Stimulated activated CD8-positive, alpha-beta memory T cell treated with anti-CD3 and anti-CD28 coated beads, Interleukin-12 subunit alpha, Interleukin-12 subunit beta, amount 100 ng/mL, for 24 hours (primary cell): ENCODE results near the gene NEK10.

Experiments
- DNase-seq: peaks from one replicate; pipeline ENCODE4 v3.0.0-alpha.2; 2020; ENCODE audit errors: extremely low read depth

NEK10 gene

DNA sequence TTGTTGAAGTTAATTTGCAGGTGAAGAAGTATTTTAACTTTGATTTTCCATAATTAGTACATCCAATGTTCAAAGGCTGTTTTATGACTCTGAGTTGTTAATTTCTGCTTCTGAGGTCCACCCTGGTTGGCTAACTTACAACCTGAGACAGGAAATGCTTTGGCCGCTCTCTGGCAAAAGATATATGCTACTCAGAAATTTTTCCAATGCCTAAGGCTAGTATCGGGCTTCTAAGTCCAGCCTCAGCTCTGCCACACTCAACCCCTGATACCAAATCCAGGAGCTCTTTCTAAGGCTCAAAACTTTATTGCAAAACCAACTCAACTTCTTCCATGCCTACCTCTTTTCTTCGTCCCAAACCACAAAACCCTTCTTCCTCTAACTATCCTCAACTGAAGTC lies 192.9 kb downstream of the NEK10 start:
- DNase-seq = no peak

- no peak for DNase-seq
Observed at GRCh38 chr3:27174530-27174929, 194.7 kb downstream of the NEK10 start.

DNA sequence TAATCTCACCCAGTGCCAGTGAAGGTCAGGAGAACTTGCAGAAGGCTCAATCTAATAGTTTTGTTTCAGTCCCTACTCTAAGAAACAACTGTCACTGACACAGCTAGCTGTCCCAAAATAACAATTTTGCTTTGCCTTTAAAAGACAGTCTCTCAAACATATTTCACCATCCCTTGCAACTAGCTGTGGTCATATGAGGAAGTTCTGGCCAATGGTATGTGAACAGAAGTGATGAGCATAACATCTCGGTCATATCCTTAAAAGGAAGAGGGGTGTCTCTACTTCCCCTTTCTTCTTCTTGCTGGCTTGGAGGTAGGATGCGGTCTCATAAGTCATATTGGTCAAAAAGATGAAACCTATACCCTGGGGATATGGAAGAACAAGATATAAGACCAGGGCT lies 198.1 kb downstream of the NEK10 start:
- no peak for DNase-seq

- DNase-seq = no peak
Observed at GRCh38 chr3:27166888-27167287, 202.3 kb downstream of the NEK10 start.

- DNase-seq = no peak
Observed at GRCh38 chr3:27165321-27165721, 203.9 kb downstream of the NEK10 start.

GRCh38 chr3:27160779-27161287 lies 208.3 kb downstream of the NEK10 start:
- DNase-seq = no peak

DNA sequence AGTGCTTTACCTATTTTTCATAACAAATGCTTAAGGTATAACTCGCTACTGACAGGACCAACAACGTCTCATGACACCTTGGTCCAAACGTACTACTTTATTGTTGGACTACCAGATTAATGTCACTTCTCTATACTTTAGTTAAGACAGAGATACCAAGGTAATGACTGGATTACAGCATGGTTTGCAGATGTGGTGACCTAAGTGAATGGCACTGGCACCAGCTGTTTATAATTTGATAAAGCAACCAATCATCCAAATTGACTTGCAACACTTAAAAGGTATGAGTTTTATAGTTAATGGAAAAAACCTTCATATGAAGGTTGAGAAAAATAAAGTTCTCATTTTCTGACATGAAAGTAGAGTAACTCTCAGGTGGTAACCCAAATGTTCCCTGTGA lies 209.0 kb downstream of the NEK10 start:
- no peak for DNase-seq

DNA sequence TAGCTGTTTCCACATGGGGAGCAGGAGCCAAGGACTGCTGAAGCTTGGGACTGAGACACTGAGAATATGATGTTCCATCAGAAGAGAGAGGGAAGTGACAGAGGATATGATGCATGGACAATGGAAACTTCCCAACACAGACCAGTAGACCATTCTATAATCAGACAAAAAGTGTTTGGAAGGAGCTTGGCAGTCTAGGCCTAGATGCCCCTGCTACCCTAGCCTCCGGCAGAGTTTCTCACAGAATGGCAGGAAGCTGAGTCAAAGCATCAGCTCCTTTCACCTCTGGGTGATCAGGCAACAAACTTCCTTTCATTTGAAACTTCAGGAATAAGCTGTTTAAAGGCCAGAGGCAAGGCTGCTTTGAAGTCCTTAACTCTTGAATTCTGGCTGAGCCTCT lies 222.0 kb downstream of the NEK10 start:
- no peak for DNase-seq

- no peak for DNase-seq
Observed at GRCh38 chr3:27146786-27147185, 222.4 kb downstream of the NEK10 start.

DNA sequence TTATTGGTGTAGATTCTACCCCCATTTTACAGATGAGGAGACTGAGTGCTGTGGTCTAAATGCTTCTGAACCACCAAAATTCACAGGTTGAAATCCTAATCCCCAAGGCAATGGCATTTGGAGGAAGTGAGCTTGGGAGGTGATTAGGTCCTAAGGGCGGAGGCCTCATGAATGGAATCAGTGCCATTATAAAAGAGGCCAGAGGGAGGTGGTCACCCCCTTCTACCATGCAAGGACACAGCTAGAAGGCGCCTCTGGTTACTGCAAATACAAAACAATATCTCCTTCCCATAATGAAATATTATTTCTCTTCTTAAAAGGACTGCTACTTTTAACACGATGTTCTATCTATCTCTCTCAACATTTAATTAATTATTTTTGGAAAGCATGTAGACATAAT lies 223.5 kb downstream of the NEK10 start:
- no peak for DNase-seq

GRCh38 chr3:27141668-27142067 lies 227.5 kb downstream of the NEK10 start:
- no peak for DNase-seq

DNA sequence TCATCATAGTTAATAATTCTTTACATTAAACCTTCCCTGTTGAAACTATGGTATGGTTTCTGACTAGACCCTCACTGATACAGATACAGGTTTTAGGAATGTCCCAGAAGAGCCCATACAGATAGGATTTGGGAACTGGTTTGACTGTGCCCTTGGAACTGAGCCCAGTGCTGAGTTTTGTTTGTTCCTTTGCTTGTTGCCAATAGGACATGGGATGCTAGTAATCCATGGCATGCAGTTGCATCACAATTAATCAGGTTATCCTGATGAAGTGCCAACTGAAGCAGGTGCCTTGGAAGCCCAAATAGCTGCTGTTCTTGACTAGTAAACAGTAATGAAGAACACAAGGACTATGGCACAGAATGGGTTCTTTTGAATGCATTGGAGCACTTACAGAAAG lies 230.6 kb downstream of the NEK10 start:
- no peak for DNase-seq

DNA sequence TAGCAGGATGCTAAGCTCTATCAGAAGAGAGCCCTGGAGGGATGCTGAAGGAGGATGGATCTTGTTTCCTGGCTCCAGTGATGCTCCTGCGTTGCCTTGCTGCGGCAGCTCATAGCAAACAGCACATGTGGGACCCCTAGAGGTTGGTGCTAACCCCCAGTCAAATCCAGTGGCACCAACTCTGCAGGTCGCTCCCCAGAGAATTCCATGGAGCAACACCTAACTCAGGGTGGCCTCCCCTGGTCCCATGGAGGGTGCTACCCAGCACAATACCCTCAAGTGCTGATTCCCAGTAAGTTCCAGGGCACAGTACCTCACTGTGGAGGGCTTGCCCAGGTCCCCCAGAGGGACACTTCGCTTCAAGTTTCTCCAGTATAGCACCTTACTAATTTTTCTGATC lies 231.2 kb downstream of the NEK10 start:
- DNase-seq = no peak

DNA sequence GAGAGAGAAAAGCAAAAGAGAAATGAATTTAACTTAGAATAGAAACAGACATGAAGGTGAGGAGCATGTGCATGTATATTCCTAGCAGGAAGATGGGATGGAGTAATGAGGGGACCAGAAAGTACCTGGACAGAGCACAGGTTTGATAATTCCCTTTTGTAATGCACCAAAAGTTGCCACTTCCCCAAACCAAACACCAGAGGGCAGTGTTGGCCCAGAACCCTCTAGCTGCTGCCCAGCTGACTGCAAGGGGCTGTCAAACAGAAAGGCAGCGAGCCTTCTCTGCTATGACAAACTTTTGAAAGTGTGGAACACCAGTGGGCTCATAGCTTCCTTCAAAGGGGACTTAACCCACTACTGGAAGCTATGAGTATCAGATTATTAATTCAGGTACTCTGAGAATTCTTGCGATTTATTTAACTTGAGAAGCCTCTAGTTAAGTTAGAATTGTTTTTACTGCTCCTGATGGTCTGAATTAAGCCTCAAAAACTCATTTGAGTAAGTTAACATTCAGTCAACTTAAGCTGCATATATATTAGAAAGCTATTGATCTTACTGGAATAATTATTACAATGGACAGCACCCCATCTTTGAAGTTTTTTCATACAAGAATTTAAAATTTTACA lies 234.9 kb downstream of the NEK10 start:
- DNase-seq = peak; percentile 10

DNA sequence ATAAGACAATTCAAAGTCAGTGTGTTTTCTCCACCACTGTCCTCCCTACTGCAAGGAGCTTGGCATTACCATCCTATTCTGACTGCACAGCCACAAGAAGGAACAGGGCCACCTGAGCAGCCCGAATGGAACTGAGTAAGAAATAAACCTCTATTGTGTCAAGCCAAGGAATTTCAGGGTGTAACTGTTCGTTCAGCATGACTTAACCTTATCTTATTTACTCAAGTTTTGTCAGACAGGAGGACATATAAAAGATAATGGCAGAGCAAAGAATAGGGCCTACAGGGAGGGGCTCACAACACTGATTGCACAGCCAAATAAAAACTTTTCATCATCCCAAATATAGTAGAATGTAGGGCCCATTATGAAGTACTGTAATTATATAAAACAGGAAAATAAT lies 236.1 kb downstream of the NEK10 start:
- DNase-seq = no peak

DNA sequence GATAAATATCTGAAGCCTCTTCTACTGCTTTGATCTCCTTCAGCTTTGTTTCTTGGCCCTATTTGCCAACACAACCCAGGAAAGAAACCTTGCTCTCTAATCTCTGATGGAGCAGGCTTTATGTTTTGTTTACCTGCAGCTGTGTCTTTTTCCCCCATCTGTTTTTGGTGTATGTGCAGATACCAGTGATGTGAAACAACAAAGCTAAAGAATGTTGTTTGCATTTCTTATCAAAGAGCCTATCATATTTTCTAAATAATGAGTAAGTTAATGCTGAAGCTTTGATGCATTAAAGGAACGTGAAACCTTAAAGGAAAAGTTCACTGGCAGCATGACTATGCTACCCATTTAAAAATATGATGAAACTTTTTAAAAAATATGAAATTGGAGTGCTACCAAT lies 238.4 kb downstream of the NEK10 start:
- no peak for DNase-seq

GRCh38 chr3:27127879-27128278 lies 241.3 kb downstream of the NEK10 start:
- no peak for DNase-seq

DNA sequence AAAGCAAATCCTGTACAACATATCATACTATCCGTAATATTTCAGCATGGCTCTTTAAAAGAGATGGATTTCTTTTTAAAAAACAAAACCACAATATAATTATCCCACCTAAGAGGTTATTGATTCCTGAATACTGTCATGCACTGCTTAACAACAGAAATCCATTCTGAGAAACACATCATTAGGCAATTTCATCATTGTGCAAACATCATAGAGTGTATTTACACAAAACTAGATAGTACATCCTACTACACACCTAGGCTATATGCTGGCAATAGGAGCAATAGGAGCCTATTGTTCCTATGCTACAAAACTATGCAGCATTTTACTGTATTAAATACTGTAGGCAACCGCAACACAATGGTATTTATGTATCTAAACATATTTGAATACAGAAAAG lies 242.0 kb downstream of the NEK10 start:
- no peak for DNase-seq

- no peak for DNase-seq
Observed at GRCh38 chr3:27125821-27126501, 243.2 kb downstream of the NEK10 start.

DNA sequence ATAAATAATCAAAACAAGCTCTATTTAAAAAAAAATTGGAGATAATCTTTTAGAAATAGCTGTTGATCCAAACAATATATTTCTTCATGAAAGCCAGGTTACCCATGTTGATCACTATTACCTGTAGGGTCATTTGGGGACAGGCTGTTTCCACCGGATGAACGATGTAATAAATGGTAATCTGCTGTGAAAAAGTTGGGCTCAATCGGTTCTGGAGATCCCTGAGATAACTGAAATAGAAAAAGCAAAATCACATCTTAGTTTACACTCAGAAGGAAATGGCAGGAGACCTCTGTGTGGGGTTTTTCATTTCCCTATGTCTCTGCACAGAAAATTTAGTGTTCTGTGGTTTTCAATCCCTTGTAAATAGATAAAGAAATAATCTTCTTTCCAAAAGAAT lies 249.5 kb downstream of the NEK10 start:
- DNase-seq = no peak

GRCh38 chr3:27115352-27115751 lies 253.8 kb downstream of the NEK10 start:
- DNase-seq = no peak

DNA sequence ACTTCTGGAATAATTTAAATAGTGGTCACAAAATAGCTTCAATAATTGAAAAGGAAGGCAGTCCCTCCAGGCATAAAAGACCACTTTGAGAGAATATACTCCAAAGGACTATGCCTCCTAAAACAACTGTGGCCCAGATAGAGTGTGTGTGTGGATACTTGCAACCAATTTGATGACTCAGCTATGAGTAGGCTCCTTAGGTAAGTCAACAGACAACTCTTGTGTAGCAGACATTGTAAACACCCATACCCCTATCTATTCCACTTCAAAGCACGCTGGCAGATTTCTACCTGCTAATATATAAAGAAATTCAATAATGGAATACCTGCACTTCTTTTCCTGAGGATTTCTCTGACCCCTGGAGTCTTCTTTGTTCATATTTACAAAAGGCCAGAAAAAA lies 254.5 kb downstream of the NEK10 start:
- DNase-seq = no peak

DNA sequence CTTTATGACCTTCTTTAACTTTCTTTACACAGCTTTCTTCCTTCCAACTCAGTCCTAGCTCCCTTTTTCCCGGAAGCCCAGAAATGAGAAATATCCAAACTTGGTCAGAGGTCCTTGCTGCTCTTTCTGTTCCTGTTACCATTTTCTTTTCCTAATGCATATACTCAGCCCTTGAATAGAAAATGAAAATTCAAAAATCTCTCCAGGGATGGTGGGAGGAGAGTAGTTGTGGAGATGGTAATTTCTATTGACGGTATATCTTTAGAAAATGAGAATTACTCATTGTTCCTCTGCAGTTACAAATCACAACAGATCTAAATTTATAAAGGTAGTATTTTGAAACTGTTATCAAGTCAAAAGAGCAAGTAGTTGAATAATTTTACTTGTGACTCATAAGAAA lies 255.1 kb downstream of the NEK10 start:
- DNase-seq = no peak

GRCh38 chr3:27110020-27110419 lies 259.2 kb downstream of the NEK10 start:
- DNase-seq = no peak
